ENCODE results near the gene SESTD1.
"Not testable (repeated sequence)": the region's sequence is repeated elsewhere in the genome, so short reads cannot be mapped to it uniquely, and the experiment has no call there.

SESTD1 gene

GRCh38 chr2:179265082-179265510 is 464 bp upstream of the SESTD1 start:
- no peak for DNase-seq

- DNase-seq: peak; percentile 70
Measured at GRCh38 chr2:179263446-179264367, 925 bp downstream of the SESTD1 start.

- no peak for DNase-seq
Measured at GRCh38 chr2:179263015-179263414, 1.6 kb downstream of the SESTD1 start.

- DNase-seq: no peak
Measured at GRCh38 chr2:179262077-179262660, 2.5 kb downstream of the SESTD1 start.

- no peak for DNase-seq
Measured at GRCh38 chr2:179261151-179261825, 3.3 kb downstream of the SESTD1 start.

- DNase-seq: no peak
Measured at GRCh38 chr2:179260224-179260623, 4.4 kb downstream of the SESTD1 start.

GRCh38 chr2:179255129-179255528 is 9.5 kb downstream of the SESTD1 start:
- no peak for DNase-seq

- DNase-seq: no peak
Measured at GRCh38 chr2:179253226-179253625, 11.4 kb downstream of the SESTD1 start.

- no peak for DNase-seq
Measured at GRCh38 chr2:179252423-179252822, 12.2 kb downstream of the SESTD1 start.

GRCh38 chr2:179251870-179252269 is 12.8 kb downstream of the SESTD1 start:
- DNase-seq: no peak

GRCh38 chr2:179250848-179251504 is 13.7 kb downstream of the SESTD1 start:
- DNase-seq: no peak

GRCh38 chr2:179250095-179250494 is 14.5 kb downstream of the SESTD1 start:
- no peak for DNase-seq

- no peak for DNase-seq
Measured at GRCh38 chr2:179248024-179248348, 16.6 kb downstream of the SESTD1 start.

- DNase-seq: no peak
Measured at GRCh38 chr2:179247318-179248023, 17.2 kb downstream of the SESTD1 start.

- DNase-seq: not testable (repeated sequence)
Measured at GRCh38 chr2:179245843-179246242, 18.8 kb downstream of the SESTD1 start.

GRCh38 chr2:179243046-179243445 is 21.6 kb downstream of the SESTD1 start:
- no peak for DNase-seq

GRCh38 chr2:179240481-179241451 is 23.9 kb downstream of the SESTD1 start:
- no peak for DNase-seq

GRCh38 chr2:179239838-179240237 is 24.8 kb downstream of the SESTD1 start:
- DNase-seq: no peak

- DNase-seq: no peak
Measured at GRCh38 chr2:179239195-179239594, 25.4 kb downstream of the SESTD1 start.

GRCh38 chr2:179238027-179238426 is 26.6 kb downstream of the SESTD1 start:
- no peak for DNase-seq

GRCh38 chr2:179237209-179237946 is 27.3 kb downstream of the SESTD1 start:
- DNase-seq: peak; percentile 17

All from NCI-H1105 treated with DMSO at 0.1 percent for 48 hours (cell line).